HAP-1 (cell line): ENCODE results near the gene SMG6.
"Not testable (repeated sequence)": the region's sequence is repeated elsewhere in the genome, so short reads cannot be mapped to it uniquely, and the experiment has no call there.

Source experiments
- DNase-seq, 2 experiments: peaks; one replicate each; pipeline ENCODE4 v3.0.0-alpha.2; 2016 to 2020; ENCODE audit warnings: low spot score in 2 of 2
- H3K27me3 ChIP-seq: fragments of 250-450 bp; sonication (Bioruptor Pico); 2 replicates; pipeline ENCODE4 v1.5.1; 2020; ENCODE audit warnings: low read depth, mild to moderate bottlenecking, moderate library complexity
- H3K36me3 ChIP-seq: fragments of 250-450 bp; sonication (Bioruptor Pico); replicated peaks from 2 replicates; pipeline ENCODE4 v1.5.1; 2020; ENCODE audit warnings: mild to moderate bottlenecking
- H3K4me1 ChIP-seq: fragments of 250-450 bp; sonication (Bioruptor Pico); 2 replicates; pipeline ENCODE4 v1.5.1; 2020; ENCODE audit warnings: mild to moderate bottlenecking
- H3K4me3 ChIP-seq: fragments of 250-450 bp; sonication (Bioruptor Pico); 2 replicates; pipeline ENCODE4 v1.5.1; 2020; ENCODE audit warnings: mild to moderate bottlenecking, moderate library complexity
- H3K9me3 ChIP-seq: fragments of 250-450 bp; sonication (Bioruptor Pico); 2 replicates; pipeline ENCODE4 v1.5.1; 2020; ENCODE audit warnings: mild to moderate bottlenecking, moderate library complexity
- in situ Hi-C: fragments of 300-500 bp; cut with MboI; formaldehyde crosslinking; loops from 3 replicates; pipeline ENCODE4 v1.14.3; 2020; ENCODE audit warnings: low sequenced_read_pairs, inconsistent platforms, mixed read lengths

Gene SMG6

GRCh38 chr17:2263183-2264066 lies 40.2 kb downstream of the SMG6 start:
- in situ Hi-C loops = no loop called here
- peaks cover 7% of the 10 kb centered on the region; the same call in 1 of the 2 replicates for H3K36me3 ChIP-seq
- peaks cover 6% of the 10 kb centered on the region; the same call in 1 of the 2 replicates for H3K4me1 ChIP-seq
- no peak for DNase-seq
- no peaks in the 10 kb centered on the region for H3K9me3 ChIP-seq
- no peaks in the 10 kb centered on the region for H3K27me3 ChIP-seq
- H3K4me3 ChIP-seq = no peak overlapping the region

- in situ Hi-C loops = no loop called here
- Histone ChIP-seq H3K4me3 (no peak overlapping the region), H3K4me1 (peaks cover 6% of the 10 kb centered on the region; the same call in 1 of the 2 replicates), H3K9me3 (no peaks in the 10 kb centered on the region), H3K27me3 (no peaks in the 10 kb centered on the region), H3K36me3 (peaks cover 7% of the 10 kb centered on the region; the same call in 1 of the 2 replicates)
- DNase-seq = no peak
Observed at GRCh38 chr17:2262135-2262587, 41.4 kb downstream of the SMG6 start.

GRCh38 chr17:2259769-2260536 lies 43.6 kb downstream of the SMG6 start:
- Histone ChIP-seq H3K4me1 (peaks cover 6% of the 10 kb centered on the region; the same call in 1 of the 2 replicates), H3K27me3 (no peaks in the 10 kb centered on the region), H3K4me3 (no peak overlapping the region), H3K36me3 (peaks cover 3% of the 10 kb centered on the region; the same call in 1 of the 2 replicates), H3K9me3 (no peaks in the 10 kb centered on the region)
- no peak for DNase-seq
- in situ Hi-C loops = no loop called here

GRCh38 chr17:2258830-2259229 lies 44.8 kb downstream of the SMG6 start:
- H3K9me3 ChIP-seq, H3K36me3 ChIP-seq, H3K27me3 ChIP-seq, H3K4me1 ChIP-seq, in situ Hi-C loops, DNase-seq, H3K4me3 ChIP-seq: not testable (repeated sequence)

GRCh38 chr17:2253768-2254406 lies 49.7 kb downstream of the SMG6 start:
- no peak overlapping the region for H3K4me3 ChIP-seq
- no peaks in the 10 kb centered on the region for H3K4me1 ChIP-seq
- H3K36me3 ChIP-seq = peaks cover 11% of the 10 kb centered on the region
- no peaks in the 10 kb centered on the region for H3K9me3 ChIP-seq
- in situ Hi-C loops = no loop called here
- no peaks in the 10 kb centered on the region for H3K27me3 ChIP-seq
- no peak for DNase-seq

GRCh38 chr17:2253362-2253761 lies 50.2 kb downstream of the SMG6 start:
- no peak for DNase-seq
- H3K4me3 ChIP-seq = no peak overlapping the region
- no peaks in the 10 kb centered on the region for H3K27me3 ChIP-seq
- in situ Hi-C loops = no loop called here
- H3K9me3 ChIP-seq = no peaks in the 10 kb centered on the region
- peaks cover 11% of the 10 kb centered on the region for H3K36me3 ChIP-seq
- no peaks in the 10 kb centered on the region for H3K4me1 ChIP-seq

GRCh38 chr17:2251098-2251497 lies 52.5 kb downstream of the SMG6 start:
- no peaks in the 10 kb centered on the region for H3K4me1 ChIP-seq
- in situ Hi-C loops = no loop called here
- DNase-seq = no peak
- no peak overlapping the region for H3K4me3 ChIP-seq
- H3K9me3 ChIP-seq = no peaks in the 10 kb centered on the region
- no peaks in the 10 kb centered on the region for H3K27me3 ChIP-seq
- peaks cover 8% of the 10 kb centered on the region for H3K36me3 ChIP-seq

GRCh38 chr17:2250140-2251095 lies 53.2 kb downstream of the SMG6 start:
- Histone ChIP-seq H3K27me3 (no peaks in the 10 kb centered on the region), H3K36me3 (peaks cover 8% of the 10 kb centered on the region), H3K4me1 (no peaks in the 10 kb centered on the region), H3K4me3 (no peak overlapping the region), H3K9me3 (no peaks in the 10 kb centered on the region)
- DNase-seq = no peak
- in situ Hi-C loops = no loop called here

- in situ Hi-C loops = loop anchor here (10.0 kb wide), 1 partner anchor 362 kb away; no protein-coding TSS in a partner anchor
- peaks cover 9% of the 10 kb centered on the region for H3K36me3 ChIP-seq
- no peaks in the 10 kb centered on the region for H3K9me3 ChIP-seq
- H3K27me3 ChIP-seq = no peaks in the 10 kb centered on the region
- H3K4me1 ChIP-seq = no peaks in the 10 kb centered on the region
- no peak overlapping the region for H3K4me3 ChIP-seq
- DNase-seq = no peak
Observed at GRCh38 chr17:2247005-2247404, 56.6 kb downstream of the SMG6 start.

GRCh38 chr17:2244545-2245525 lies 58.8 kb downstream of the SMG6 start:
- no peak overlapping the region for H3K4me3 ChIP-seq
- peaks cover 17% of the 10 kb centered on the region for H3K36me3 ChIP-seq
- no peaks in the 10 kb centered on the region for H3K27me3 ChIP-seq
- no peaks in the 10 kb centered on the region for H3K9me3 ChIP-seq
- in situ Hi-C loops = loop anchor here (5.0 to 10.0 kb wide), 2 partner anchors 178 to 360 kb away; no protein-coding TSS in a partner anchor
- no peaks in the 10 kb centered on the region for H3K4me1 ChIP-seq
- DNase-seq = peak; percentile 65 to 88

- in situ Hi-C loops = loop anchor here (5.0 to 10.0 kb wide), 2 partner anchors 177 to 359 kb away; no protein-coding TSS in a partner anchor
- DNase-seq = no peak
- no peaks in the 10 kb centered on the region for H3K4me1 ChIP-seq
- H3K4me3 ChIP-seq = no peak overlapping the region
- H3K9me3 ChIP-seq = no peaks in the 10 kb centered on the region
- peaks cover 13% of the 10 kb centered on the region for H3K36me3 ChIP-seq
- no peaks in the 10 kb centered on the region for H3K27me3 ChIP-seq
Observed at GRCh38 chr17:2243953-2244352, 59.6 kb downstream of the SMG6 start.

GRCh38 chr17:2241823-2242222 lies 61.8 kb downstream of the SMG6 start:
- in situ Hi-C loops = loop anchor here (5.0 to 10.0 kb wide), 2 partner anchors 175 to 357 kb away; no protein-coding TSS in a partner anchor
- no peaks in the 10 kb centered on the region for H3K9me3 ChIP-seq
- no peaks in the 10 kb centered on the region for H3K4me1 ChIP-seq
- no peak for DNase-seq
- H3K27me3 ChIP-seq = no peaks in the 10 kb centered on the region
- no peak overlapping the region for H3K4me3 ChIP-seq
- peaks cover 13% of the 10 kb centered on the region for H3K36me3 ChIP-seq
